Stimulated activated memory B cell treated with anti-CD40 and anti-IgM and Interleukin-4, amounts not matched to agents 10 μg/mL and 1 μg/mL and 100 μg/mL, for 72 hours (primary cell): Measurements from ENCODE around the gene CDH13.

Experiments
- ATAC-seq: fragments of 150-1000 bp; cut with Tn5 transposase; 2 replicates; pipeline ENCODE4 v1.10.0; 2021
- H3K27ac Mint-ChIP-seq: one replicate; pipeline ENCODE4 v1.8.0; 2022; ENCODE audit warnings: mild to moderate bottlenecking, mixed read lengths
- H3K27me3 Mint-ChIP-seq: one replicate; pipeline ENCODE4 v1.8.0; 2022; ENCODE audit warnings: mixed read lengths
- H3K36me3 Mint-ChIP-seq: one replicate; pipeline ENCODE4 v1.8.0; 2022; ENCODE audit warnings: mixed read lengths
- H3K4me1 Mint-ChIP-seq: one replicate; pipeline ENCODE4 v1.8.0; 2022; ENCODE audit warnings: mixed read lengths
- H3K4me3 Mint-ChIP-seq: one replicate; pipeline ENCODE4 v1.8.0; 2022; ENCODE audit warnings: mild to moderate bottlenecking, moderate library complexity, mixed read lengths
- H3K9me3 Mint-ChIP-seq: one replicate; pipeline ENCODE4 v1.8.0; 2022; ENCODE audit warnings: mixed read lengths

The CDH13 gene

DNA sequence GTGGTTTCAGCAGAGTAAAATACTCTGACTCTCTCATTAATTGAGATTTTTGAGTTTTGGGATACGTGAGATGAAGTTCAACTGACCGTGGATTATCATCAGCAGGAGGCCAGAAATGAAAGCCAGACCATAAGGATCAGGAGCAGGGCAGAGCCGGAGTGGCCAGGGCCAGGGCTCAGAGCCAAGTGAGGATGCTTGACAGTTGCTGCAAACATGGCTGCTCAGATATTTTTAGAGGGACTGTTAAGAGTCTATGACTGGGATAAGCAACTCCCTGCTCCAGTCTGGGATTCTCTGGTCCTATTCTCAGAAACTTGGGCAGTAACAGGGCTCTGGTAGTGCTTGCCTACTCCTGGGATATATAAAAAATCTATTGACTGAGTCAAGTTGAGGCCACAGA lies 17.6 kb upstream of the CDH13 start:
- Mint-ChIP-seq H3K36me3 (no peaks in the 10 kb centered on the region), H3K4me1 (no peaks in the 10 kb centered on the region), H3K27ac (no peak overlapping the region), H3K27me3 (peaks cover 27% of the 10 kb centered on the region), H3K9me3 (no peaks in the 10 kb centered on the region), H3K4me3 (no peak overlapping the region)
- ATAC-seq: no peak

GRCh38 chr16:82612263-82612662 lies 14.5 kb upstream of the CDH13 start:
- H3K36me3 Mint-ChIP-seq: no peaks in the 10 kb centered on the region
- H3K27ac Mint-ChIP-seq: no peak overlapping the region
- ATAC-seq: no peak
- H3K9me3 Mint-ChIP-seq: no peaks in the 10 kb centered on the region
- peaks cover 19% of the 10 kb centered on the region for H3K27me3 Mint-ChIP-seq
- H3K4me3 Mint-ChIP-seq: no peak overlapping the region
- no peaks in the 10 kb centered on the region for H3K4me1 Mint-ChIP-seq

GRCh38 chr16:82616356-82616755 lies 10.4 kb upstream of the CDH13 start:
- Mint-ChIP-seq H3K27ac (no peak overlapping the region), H3K9me3 (no peaks in the 10 kb centered on the region), H3K4me1 (no peaks in the 10 kb centered on the region), H3K27me3 (peaks cover 15% of the 10 kb centered on the region), H3K4me3 (no peak overlapping the region), H3K36me3 (no peaks in the 10 kb centered on the region)
- no peak for ATAC-seq

GRCh38 chr16:82621781-82622180 lies 5.0 kb upstream of the CDH13 start:
- peaks cover 2% of the 10 kb centered on the region for H3K4me1 Mint-ChIP-seq
- peaks cover 33% of the 10 kb centered on the region for H3K27me3 Mint-ChIP-seq
- ATAC-seq: no peak
- H3K36me3 Mint-ChIP-seq: no peaks in the 10 kb centered on the region
- H3K27ac Mint-ChIP-seq: no peak overlapping the region
- H3K4me3 Mint-ChIP-seq: no peak overlapping the region
- no peaks in the 10 kb centered on the region for H3K9me3 Mint-ChIP-seq

GRCh38 chr16:82623241-82623640 lies 3.5 kb upstream of the CDH13 start:
- no peak overlapping the region for H3K4me3 Mint-ChIP-seq
- no peaks in the 10 kb centered on the region for H3K36me3 Mint-ChIP-seq
- peaks cover 40% of the 10 kb centered on the region for H3K27me3 Mint-ChIP-seq
- no peak for ATAC-seq
- no peaks in the 10 kb centered on the region for H3K9me3 Mint-ChIP-seq
- H3K4me1 Mint-ChIP-seq: peaks cover 6% of the 10 kb centered on the region
- H3K27ac Mint-ChIP-seq: no peak overlapping the region

- Mint-ChIP-seq H3K9me3 (no peaks in the 10 kb centered on the region), H3K27ac (no peak overlapping the region), H3K4me1 (peaks cover 6% of the 10 kb centered on the region), H3K36me3 (no peaks in the 10 kb centered on the region), H3K27me3 (peaks cover 53% of the 10 kb centered on the region), H3K4me3 (no peak overlapping the region)
- no peak for ATAC-seq
Measured at GRCh38 chr16:82625066-82625968, 1.5 kb upstream of the CDH13 start.

GRCh38 chr16:82628088-82628423 lies 1.3 kb downstream of the CDH13 start:
- no peak for ATAC-seq
- Mint-ChIP-seq H3K27ac (no peak overlapping the region), H3K36me3 (no peaks in the 10 kb centered on the region), H3K4me3 (no peak overlapping the region), H3K9me3 (no peaks in the 10 kb centered on the region), H3K27me3 (peaks cover 64% of the 10 kb centered on the region), H3K4me1 (peaks cover 6% of the 10 kb centered on the region)

GRCh38 chr16:82628711-82629110 lies 1.9 kb downstream of the CDH13 start:
- no peak overlapping the region for H3K27ac Mint-ChIP-seq
- peaks cover 58% of the 10 kb centered on the region for H3K27me3 Mint-ChIP-seq
- H3K4me1 Mint-ChIP-seq: peaks cover 6% of the 10 kb centered on the region
- no peak for ATAC-seq
- no peak overlapping the region for H3K4me3 Mint-ChIP-seq
- no peaks in the 10 kb centered on the region for H3K9me3 Mint-ChIP-seq
- no peaks in the 10 kb centered on the region for H3K36me3 Mint-ChIP-seq

DNA sequence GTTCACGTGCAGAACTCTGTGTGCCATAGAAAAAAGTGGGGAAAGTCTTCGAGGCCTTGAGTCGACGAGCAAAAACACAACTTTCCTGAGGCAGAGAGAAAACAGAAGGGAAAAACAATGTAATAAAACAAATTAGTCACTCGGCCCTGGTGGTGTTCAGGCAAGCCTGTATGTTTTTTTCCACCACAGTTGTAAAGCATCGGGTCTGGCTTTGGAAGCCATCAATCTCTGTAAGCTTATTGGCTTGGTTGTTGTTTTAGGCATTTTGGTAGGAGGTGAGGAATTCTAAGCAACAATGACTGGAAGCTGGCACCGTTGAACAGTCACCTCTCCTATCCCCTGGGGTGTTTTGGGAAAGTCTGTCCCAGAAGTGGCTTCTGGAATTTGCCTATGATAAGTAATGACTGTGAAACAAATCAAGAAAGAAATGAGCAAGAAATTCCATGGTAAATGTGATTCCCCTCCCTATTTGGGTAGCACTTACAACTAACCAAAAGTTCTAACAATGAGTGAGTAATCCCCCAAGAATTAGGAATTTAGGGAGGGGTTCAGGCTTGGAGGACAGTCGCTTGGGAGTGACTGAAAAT lies 2.8 kb downstream of the CDH13 start:
- Mint-ChIP-seq H3K9me3 (no peaks in the 10 kb centered on the region), H3K27me3 (peaks cover 55% of the 10 kb centered on the region), H3K27ac (no peak overlapping the region), H3K4me1 (peaks cover 6% of the 10 kb centered on the region), H3K4me3 (no peak overlapping the region), H3K36me3 (no peaks in the 10 kb centered on the region)
- no peak for ATAC-seq

- H3K9me3 Mint-ChIP-seq: no peaks in the 10 kb centered on the region
- peaks cover 55% of the 10 kb centered on the region for H3K27me3 Mint-ChIP-seq
- no peaks in the 10 kb centered on the region for H3K36me3 Mint-ChIP-seq
- peaks cover 6% of the 10 kb centered on the region for H3K4me1 Mint-ChIP-seq
- no peak overlapping the region for H3K4me3 Mint-ChIP-seq
- H3K27ac Mint-ChIP-seq: no peak overlapping the region
- no peak for ATAC-seq
Measured at GRCh38 chr16:82630219-82630618, 3.5 kb downstream of the CDH13 start.

DNA sequence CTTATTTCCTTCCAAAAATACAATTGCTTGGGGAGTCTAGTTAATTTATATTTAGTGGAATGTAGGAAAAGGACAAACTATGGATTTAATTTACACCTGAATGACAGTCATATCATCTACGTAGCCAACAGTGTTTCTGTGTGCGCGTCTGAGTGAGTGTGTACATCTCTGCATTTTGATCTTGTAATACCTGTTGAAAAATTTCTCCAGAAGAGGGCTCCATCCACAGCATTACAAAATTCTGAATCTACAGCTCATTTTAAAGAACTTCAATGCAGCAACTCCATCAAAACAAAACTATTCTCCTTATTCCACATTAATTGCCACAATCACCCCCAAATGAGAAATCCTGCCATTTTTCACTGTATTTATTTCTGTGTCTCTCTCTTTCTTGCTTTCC lies 3.9 kb downstream of the CDH13 start:
- no peaks in the 10 kb centered on the region for H3K9me3 Mint-ChIP-seq
- H3K27me3 Mint-ChIP-seq: peaks cover 55% of the 10 kb centered on the region
- no peak overlapping the region for H3K4me3 Mint-ChIP-seq
- H3K4me1 Mint-ChIP-seq: peaks cover 6% of the 10 kb centered on the region
- H3K27ac Mint-ChIP-seq: no peak overlapping the region
- H3K36me3 Mint-ChIP-seq: no peaks in the 10 kb centered on the region
- ATAC-seq: no peak

DNA sequence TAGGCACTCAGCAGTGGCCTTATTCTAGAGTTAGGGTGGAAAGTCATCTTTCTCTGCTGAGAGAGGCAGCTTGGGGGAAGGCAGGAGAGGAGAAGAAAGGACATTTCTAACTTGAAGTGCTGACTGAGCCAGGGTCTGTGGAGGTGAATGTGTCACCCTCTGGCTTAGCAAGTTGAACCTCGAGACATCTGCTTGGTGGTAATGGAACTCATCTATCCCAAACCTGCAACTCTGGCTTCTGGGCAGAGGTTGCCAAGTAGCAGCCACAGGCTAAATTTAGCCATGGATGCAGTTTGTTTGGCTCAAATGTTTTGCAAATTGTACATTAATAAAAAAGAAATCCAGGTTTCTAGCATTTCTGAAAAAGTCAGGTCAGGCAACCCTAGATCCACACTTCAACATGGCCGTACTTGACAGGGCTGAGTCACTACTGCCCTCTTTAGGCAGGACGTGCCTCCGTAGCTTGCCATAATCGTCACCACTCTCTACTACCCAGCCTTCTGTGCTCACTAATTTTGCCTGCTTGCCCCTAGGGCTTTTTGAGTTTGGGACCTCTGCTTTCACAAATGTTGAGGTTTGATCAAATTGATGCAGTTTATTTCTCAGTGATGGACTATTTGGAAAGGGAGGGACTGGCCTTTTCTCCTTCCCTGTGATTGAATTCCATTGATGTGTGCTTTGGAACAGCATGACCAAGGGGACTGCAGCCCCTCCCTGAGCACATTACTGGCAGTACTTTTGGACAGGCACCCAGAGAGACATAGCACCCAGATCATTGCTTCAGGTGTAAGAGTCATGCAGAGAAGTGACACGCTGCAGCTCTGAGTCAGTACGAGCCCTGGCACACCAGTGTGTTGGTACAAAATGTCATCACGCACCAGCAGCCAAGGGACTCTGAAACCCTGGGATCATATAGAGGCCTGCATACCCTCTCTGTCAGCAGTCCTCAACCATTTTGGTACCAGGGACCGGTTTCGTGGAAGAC lies 5.2 kb downstream of the CDH13 start:
- Mint-ChIP-seq H3K27ac (no peak overlapping the region), H3K4me1 (peaks cover 2% of the 10 kb centered on the region), H3K27me3 (peaks cover 44% of the 10 kb centered on the region), H3K36me3 (no peaks in the 10 kb centered on the region), H3K9me3 (no peaks in the 10 kb centered on the region), H3K4me3 (no peak overlapping the region)
- ATAC-seq: no peak

- Mint-ChIP-seq H3K4me1 (no peaks in the 10 kb centered on the region), H3K4me3 (no peak overlapping the region), H3K27ac (no peak overlapping the region), H3K36me3 (no peaks in the 10 kb centered on the region), H3K27me3 (peaks cover 23% of the 10 kb centered on the region), H3K9me3 (no peaks in the 10 kb centered on the region)
- no peak for ATAC-seq
Measured at GRCh38 chr16:82633964-82634600, 7.3 kb downstream of the CDH13 start.

DNA sequence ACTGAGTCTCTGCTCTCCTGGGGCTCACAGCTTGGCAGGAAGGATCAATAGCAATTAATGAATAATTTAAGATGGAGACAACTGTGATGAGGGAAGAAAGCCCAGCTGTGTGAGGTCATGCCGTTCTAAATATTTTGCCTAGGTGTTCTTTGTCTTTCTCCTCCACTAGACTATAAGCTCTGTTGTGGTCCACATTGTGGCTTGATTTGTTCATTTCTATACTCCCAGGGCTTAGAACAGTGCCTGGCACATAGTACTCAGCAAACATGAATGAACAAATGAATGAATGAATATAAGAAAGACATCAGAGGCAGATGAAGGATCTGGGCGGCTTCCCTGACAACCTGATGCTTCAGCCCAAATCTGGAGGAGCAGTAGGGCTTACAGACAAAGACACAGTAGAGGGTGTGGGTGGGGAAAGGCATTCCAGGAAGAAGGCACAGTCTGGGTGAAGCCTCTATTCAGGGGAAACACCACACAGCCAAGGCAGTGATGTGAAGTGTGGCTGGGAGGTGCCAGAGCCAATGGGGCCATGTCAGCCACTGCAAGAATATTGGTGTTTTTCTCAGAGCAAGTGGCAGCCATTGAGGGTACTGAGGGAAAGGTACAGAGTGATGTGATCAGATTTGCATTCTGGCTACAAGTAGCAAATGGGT lies 8.3 kb downstream of the CDH13 start:
- H3K27ac Mint-ChIP-seq: no peak overlapping the region
- no peak for ATAC-seq
- peaks cover 21% of the 10 kb centered on the region for H3K27me3 Mint-ChIP-seq
- H3K4me1 Mint-ChIP-seq: no peaks in the 10 kb centered on the region
- no peaks in the 10 kb centered on the region for H3K9me3 Mint-ChIP-seq
- no peak overlapping the region for H3K4me3 Mint-ChIP-seq
- no peaks in the 10 kb centered on the region for H3K36me3 Mint-ChIP-seq
